Activated CD8-positive, alpha-beta memory T cell treated with anti-CD3 and anti-CD28 coated beads, Interleukin-2, amount 10 ng/mL, durations not matched to agents 7 days and 5 days (primary cell): Measurements from ENCODE around the gene ZNF594. TPM values are rescaled to one million over a fixed set of nuclear protein-coding genes. Genes with fewer than 3 reads are reported as not detected.
"Not testable (repeated sequence)": the region's sequence is repeated elsewhere in the genome, so short reads cannot be mapped to it uniquely, and the experiment has no call there.

Source experiments
- ATAC-seq: fragments of 150-1000 bp; cut with Tn5 transposase; one replicate; pipeline ENCODE4 v1.10.0; 2021; ENCODE audit warnings: moderate library complexity
- CTCF ChIA-PET: fragments of 350-600 bp; sonication (Branson Sonifier 250); formaldehyde crosslinking; loops from one replicate; lab custom pipeline; 2021; ENCODE audit warnings: antibody characterized with exemption; lab: Charles Lee
- DNase-seq: peaks from one replicate; pipeline ENCODE4 v3.0.0-alpha.2; 2020
- H3K27ac Mint-ChIP-seq: one replicate; pipeline ENCODE4 v1.8.0; 2021; ENCODE audit warnings: mild to moderate bottlenecking, mixed read lengths
- H3K27me3 Mint-ChIP-seq: one replicate; pipeline ENCODE4 v1.8.0; 2021; ENCODE audit warnings: mixed read lengths
- H3K36me3 Mint-ChIP-seq: one replicate; pipeline ENCODE4 v1.8.0; 2021; ENCODE audit warnings: mild to moderate bottlenecking, mixed read lengths
- H3K4me1 Mint-ChIP-seq: one replicate; pipeline ENCODE4 v1.8.0; 2021; ENCODE audit warnings: mixed read lengths
- H3K4me3 Mint-ChIP-seq: one replicate; pipeline ENCODE4 v1.8.0; 2021; ENCODE audit warnings: mild to moderate bottlenecking, moderate library complexity, mixed read lengths
- H3K9me3 Mint-ChIP-seq: one replicate; pipeline ENCODE4 v1.8.0; 2022; ENCODE audit warnings: low read depth, mixed read lengths
- total RNA-seq, 2 experiments: library from RNA; stranded (reverse); gene quantifications; one replicate each; pipeline ENCODE4 v1.2.3, GENCODE V29; 2021

ZNF594 gene
- total RNA-seq, 2 experiments from 2014 or later = 10.5 to 11.3 TPM

DNA sequence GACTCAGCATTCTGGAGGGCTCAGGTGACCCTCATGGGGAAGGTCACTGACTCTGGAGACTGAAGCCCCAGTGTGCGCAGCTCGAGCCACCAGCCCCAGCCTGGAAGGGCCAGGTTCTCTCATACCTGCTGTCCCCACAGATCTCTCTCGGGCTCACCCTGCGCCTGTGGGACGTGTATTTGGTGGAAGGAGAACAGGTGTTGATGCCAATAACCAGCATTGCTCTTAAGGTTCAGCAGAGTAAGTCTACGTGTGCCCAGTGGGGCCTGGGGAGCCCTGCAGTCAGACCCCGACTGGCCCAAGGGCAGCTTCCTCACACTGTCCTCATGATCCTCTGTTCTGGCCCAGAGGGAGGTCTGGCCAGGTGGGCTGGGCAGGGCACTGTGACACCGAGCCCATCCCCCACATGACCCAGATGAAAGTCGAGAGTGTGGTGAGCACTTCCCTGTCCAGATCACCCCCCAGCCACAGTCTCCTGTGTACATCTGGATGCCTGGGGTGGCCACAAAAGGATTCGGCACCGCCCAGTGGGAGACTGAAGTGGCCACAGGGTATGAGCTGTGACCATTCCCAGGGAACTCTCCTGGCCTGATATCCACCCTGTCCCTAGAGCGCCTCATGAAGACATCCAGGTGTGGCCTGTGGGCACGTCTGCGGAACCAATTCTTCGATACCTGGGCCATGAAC lies 54.0 kb downstream of the ZNF594 start:
- H3K27me3 Mint-ChIP-seq, ATAC-seq, H3K4me1 Mint-ChIP-seq, H3K27ac Mint-ChIP-seq, H3K9me3 Mint-ChIP-seq, CTCF ChIA-PET, H3K4me3 Mint-ChIP-seq, H3K36me3 Mint-ChIP-seq: not testable (repeated sequence)
- peak; percentile 33 for DNase-seq

DNA sequence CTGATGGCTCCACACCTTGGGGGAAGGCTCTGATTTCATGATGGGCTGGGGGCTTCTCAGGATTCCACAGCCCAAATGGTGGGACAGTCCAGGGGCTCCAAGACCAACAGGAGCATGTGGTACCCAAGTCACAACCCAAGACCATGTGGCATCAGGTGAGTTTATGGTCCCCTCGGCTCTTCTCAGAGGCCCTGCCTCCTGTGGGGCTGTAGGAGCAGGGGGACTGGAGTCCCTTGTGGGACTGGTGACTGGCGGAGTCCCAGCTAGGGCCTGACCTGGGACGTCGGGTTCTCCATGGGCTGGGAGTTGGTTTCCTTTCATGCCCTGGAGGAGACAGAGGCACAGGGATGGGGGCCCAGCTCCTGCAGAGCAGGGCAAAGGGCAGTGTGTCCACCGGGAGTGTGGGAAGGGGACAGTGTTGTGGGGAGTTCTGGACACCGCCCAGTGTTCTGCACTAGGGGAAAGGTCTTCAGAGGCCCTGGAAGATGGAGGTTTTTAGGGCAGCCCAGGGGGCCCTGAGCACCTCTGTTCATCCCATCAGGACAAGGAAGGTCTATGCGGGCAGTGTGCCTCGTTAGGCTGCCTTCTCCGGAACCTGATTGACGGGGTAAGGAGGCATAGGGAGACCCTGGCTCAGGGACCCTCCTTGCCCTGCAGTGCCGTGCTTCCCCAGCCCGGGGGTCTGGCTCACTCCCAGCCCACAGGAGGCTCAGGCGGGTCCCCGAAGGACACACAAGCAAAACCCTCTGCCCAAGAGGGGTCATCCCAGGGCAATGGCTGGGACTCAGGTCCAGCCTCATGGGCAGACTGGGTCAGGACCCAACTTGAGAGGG lies 54.9 kb downstream of the ZNF594 start:
- H3K4me3 Mint-ChIP-seq, H3K4me1 Mint-ChIP-seq, H3K36me3 Mint-ChIP-seq, ATAC-seq, H3K27ac Mint-ChIP-seq, H3K27me3 Mint-ChIP-seq, DNase-seq, H3K9me3 Mint-ChIP-seq, CTCF ChIA-PET: not testable (repeated sequence)

DNA sequence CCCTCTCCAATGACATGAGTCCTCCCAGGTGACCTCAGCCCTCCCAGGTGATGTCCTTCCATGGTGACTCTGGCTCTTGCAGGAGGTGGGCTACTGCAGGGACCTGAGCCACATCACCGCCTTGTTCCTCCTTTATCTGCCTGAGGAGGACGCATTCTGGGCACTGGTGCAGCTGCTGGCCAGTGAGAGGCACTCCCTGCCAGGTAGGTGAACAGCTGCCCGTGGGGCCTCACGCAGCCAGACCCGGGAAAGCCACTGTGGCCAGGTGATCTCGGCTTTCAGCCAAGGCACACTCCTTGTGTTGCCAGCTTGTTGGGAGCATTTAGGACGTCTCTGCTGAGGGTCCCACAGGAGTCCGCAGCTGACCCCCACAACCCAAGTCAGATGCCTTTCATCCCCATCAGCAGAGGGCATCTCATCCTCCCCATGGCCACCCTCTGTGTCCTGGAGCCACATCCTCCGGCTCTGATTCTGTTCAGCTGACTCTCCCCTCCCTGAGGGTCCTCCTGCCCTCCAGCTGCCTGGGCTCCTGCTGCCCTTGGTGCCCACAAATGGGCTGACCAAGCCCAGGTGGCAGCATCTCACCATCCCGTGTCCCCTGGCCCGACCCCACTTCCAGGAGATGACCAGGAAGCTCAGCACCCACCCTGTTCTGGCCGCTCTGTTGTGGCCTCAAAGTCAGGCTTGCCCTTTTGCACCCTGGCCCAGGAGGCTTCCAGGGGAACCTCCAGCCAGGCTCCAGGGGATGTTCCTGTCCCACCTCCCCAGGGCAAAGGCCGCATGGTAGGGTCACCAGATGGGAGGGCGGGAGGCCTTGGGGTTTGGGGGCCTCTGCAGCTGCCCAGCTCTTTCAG lies 55.7 kb downstream of the ZNF594 start:
- Mint-ChIP-seq H3K27ac (no peak overlapping the region), H3K36me3 (no peaks in the 10 kb centered on the region), H3K27me3 (no peaks in the 10 kb centered on the region), H3K4me1 (no peaks in the 10 kb centered on the region), H3K9me3 (no peaks in the 10 kb centered on the region), H3K4me3 (no peak overlapping the region)
- CTCF ChIA-PET = no interaction called here
- no peak for ATAC-seq
- peak; percentile 37 for DNase-seq

DNA sequence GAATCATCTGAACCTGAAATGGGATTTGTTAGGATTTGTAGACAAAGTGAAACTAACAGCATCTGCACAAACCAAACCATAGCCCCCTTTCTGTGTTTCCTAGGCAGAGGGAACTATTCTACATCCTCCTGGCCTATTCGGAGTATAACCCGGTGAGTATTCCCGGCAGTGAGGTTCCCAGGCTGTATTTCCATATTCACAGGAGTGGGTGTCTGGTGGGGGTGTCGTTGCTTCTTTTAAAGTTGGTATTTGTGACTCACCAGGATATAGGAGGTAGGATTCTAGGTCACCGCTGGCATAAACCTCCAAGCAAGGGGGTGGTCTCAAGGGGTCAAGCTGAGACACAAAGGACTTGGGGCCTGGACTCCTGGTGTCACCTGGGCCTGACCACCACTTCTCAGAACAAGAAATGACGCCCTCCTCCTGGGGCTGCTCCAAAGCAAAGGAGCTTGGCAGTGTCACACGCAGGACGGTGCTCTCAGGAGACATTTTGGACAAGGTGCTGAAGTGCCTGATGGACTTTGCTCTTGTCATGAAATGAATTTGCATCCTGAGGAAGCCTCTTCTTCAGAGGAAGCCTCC lies 56.4 kb downstream of the ZNF594 start:
- H3K36me3 Mint-ChIP-seq, H3K4me3 Mint-ChIP-seq, H3K4me1 Mint-ChIP-seq, H3K27me3 Mint-ChIP-seq, H3K9me3 Mint-ChIP-seq, H3K27ac Mint-ChIP-seq, CTCF ChIA-PET, ATAC-seq: not testable (repeated sequence)
- DNase-seq = peak; percentile 36

- H3K36me3 Mint-ChIP-seq, DNase-seq, H3K4me1 Mint-ChIP-seq, CTCF ChIA-PET, H3K27ac Mint-ChIP-seq, H3K4me3 Mint-ChIP-seq, H3K27me3 Mint-ChIP-seq, H3K9me3 Mint-ChIP-seq, ATAC-seq: not testable (repeated sequence)
Observed at GRCh38 chr17:5134571-5134970, 57.1 kb downstream of the ZNF594 start.

- H3K9me3 Mint-ChIP-seq, H3K27ac Mint-ChIP-seq, H3K36me3 Mint-ChIP-seq, H3K4me3 Mint-ChIP-seq, DNase-seq, ATAC-seq, H3K4me1 Mint-ChIP-seq, H3K27me3 Mint-ChIP-seq, CTCF ChIA-PET: not testable (repeated sequence)
Observed at GRCh38 chr17:5133961-5134360, 57.7 kb downstream of the ZNF594 start.

GRCh38 chr17:5133311-5133710 lies 58.4 kb downstream of the ZNF594 start:
- CTCF ChIA-PET = no interaction called here
- H3K27me3 Mint-ChIP-seq = no peaks in the 10 kb centered on the region

DNA sequence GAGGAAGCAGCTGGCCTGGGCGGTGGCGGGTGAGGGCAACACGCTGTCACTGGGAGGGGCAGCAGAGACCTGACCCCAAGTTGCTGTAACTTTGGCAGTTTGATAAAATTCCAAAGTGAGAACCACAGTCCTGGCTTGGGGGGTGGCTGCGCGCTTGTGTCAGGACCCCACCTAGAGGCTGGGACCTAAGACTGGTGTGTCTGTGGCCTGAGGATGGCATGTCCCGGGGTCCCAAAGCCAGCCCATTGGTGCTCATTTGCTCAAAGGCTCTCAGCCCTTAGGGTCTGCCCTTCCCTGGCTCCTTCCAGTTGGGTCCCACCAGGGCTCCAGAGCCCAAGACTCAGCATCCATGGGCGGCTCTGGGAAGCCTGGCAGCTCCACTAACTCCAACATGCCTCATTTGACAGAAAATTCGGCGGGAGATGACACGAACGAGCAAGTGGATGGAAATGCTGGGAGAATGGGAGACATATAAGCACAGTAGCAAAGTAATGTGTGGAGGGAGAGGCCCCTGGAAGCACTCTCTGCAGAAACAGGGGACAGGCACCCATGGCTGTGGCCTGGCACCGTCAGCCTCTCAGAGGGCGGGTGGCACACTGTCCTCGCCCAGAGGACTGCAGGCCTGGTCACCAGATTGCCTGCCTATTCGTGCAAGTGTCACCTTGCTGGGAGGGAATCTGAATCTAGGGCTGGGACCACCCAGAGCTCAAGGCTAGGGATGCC lies 59.0 kb downstream of the ZNF594 start:
- DNase-seq = peak; percentile 31
- ATAC-seq, H3K4me1 Mint-ChIP-seq, H3K27me3 Mint-ChIP-seq, H3K9me3 Mint-ChIP-seq, H3K27ac Mint-ChIP-seq, H3K36me3 Mint-ChIP-seq, CTCF ChIA-PET, H3K4me3 Mint-ChIP-seq: not testable (repeated sequence)

More at GRCh38 chr17:5133311-5133710, 58.4 kb downstream of the ZNF594 start:
- no peak overlapping the region for H3K4me3 Mint-ChIP-seq
- no peaks in the 10 kb centered on the region for H3K4me1 Mint-ChIP-seq
- H3K27ac Mint-ChIP-seq = no peak overlapping the region
- ATAC-seq = no peak
- no peaks in the 10 kb centered on the region for H3K9me3 Mint-ChIP-seq
- H3K36me3 Mint-ChIP-seq = no peaks in the 10 kb centered on the region
- DNase-seq = no peak

- DNase-seq, H3K27ac Mint-ChIP-seq, ATAC-seq, H3K27me3 Mint-ChIP-seq, H3K4me3 Mint-ChIP-seq, H3K9me3 Mint-ChIP-seq, CTCF ChIA-PET, H3K4me1 Mint-ChIP-seq, H3K36me3 Mint-ChIP-seq: not testable (repeated sequence)
Observed at GRCh38 chr17:5131799-5132502, 59.7 kb downstream of the ZNF594 start.

- no peaks in the 10 kb centered on the region for H3K9me3 Mint-ChIP-seq
- H3K36me3 Mint-ChIP-seq = no peaks in the 10 kb centered on the region
- H3K27ac Mint-ChIP-seq = no peak overlapping the region
- CTCF ChIA-PET = no interaction called here
- no peaks in the 10 kb centered on the region for H3K27me3 Mint-ChIP-seq
- no peak for DNase-seq
- no peaks in the 10 kb centered on the region for H3K4me1 Mint-ChIP-seq
- no peak overlapping the region for H3K4me3 Mint-ChIP-seq
- no peak for ATAC-seq
Observed at GRCh38 chr17:5131146-5131715, 60.4 kb downstream of the ZNF594 start.

GRCh38 chr17:5130687-5131086 lies 61.0 kb downstream of the ZNF594 start:
- H3K9me3 Mint-ChIP-seq, ATAC-seq, H3K4me1 Mint-ChIP-seq, H3K36me3 Mint-ChIP-seq, H3K4me3 Mint-ChIP-seq, H3K27me3 Mint-ChIP-seq, H3K27ac Mint-ChIP-seq, DNase-seq, CTCF ChIA-PET: not testable (repeated sequence)

- ATAC-seq, H3K9me3 Mint-ChIP-seq, H3K4me1 Mint-ChIP-seq, H3K27ac Mint-ChIP-seq, CTCF ChIA-PET, H3K36me3 Mint-ChIP-seq, DNase-seq, H3K4me3 Mint-ChIP-seq, H3K27me3 Mint-ChIP-seq: not testable (repeated sequence)
Observed at GRCh38 chr17:5130261-5130660, 61.4 kb downstream of the ZNF594 start.
